ENCODE results near the gene ATN1.

The ATN1 gene

GRCh38 chr12:6928703-6929407 lies 1.1 kb downstream of the ATN1 start:
- DNase-seq, result no peak

GRCh38 chr12:6929466-6930452 lies 2.0 kb downstream of the ATN1 start:
- no peak for DNase-seq

GRCh38 chr12:6932766-6933165 lies 5.0 kb downstream of the ATN1 start:
- DNase-seq, result no peak

GRCh38 chr12:6934110-6934509 lies 6.4 kb downstream of the ATN1 start:
- DNase-seq, result no peak

- no peak for DNase-seq
Measured at GRCh38 chr12:6935371-6936193, 7.8 kb downstream of the ATN1 start.

GRCh38 chr12:6936194-6936635 lies 8.5 kb downstream of the ATN1 start:
- no peak for DNase-seq

GRCh38 chr12:6936636-6937480 lies 9.1 kb downstream of the ATN1 start:
- DNase-seq, result peak; percentile 80

- peak; percentile 96 for DNase-seq
Measured at GRCh38 chr12:6937481-6938352, 10.0 kb downstream of the ATN1 start.

- no peak for DNase-seq
Measured at GRCh38 chr12:6938353-6939190, 10.8 kb downstream of the ATN1 start.

GRCh38 chr12:6939191-6939540 lies 11.4 kb downstream of the ATN1 start:
- DNase-seq, result no peak

- no peak for DNase-seq
Measured at GRCh38 chr12:6941267-6941666, 13.5 kb downstream of the ATN1 start.

- no peak for DNase-seq
Measured at GRCh38 chr12:6941782-6942181, 14.0 kb downstream of the ATN1 start.

GRCh38 chr12:6942331-6942665 lies 14.5 kb downstream of the ATN1 start:
- no peak for DNase-seq

GRCh38 chr12:6943389-6943721 lies 15.6 kb downstream of the ATN1 start:
- DNase-seq, result peak; percentile 92

- DNase-seq, result peak; percentile 94
Measured at GRCh38 chr12:6943722-6944380, 16.1 kb downstream of the ATN1 start, which contains the start of the genes C12orf57 and RNU7-1. C12orf57 (plus strand) TSS chr12:6944022; CDS start chr12:6944122, 100 bp downstream. RNU7-1 (plus strand) TSS chr12:6943816.

GRCh38 chr12:6944381-6945186 lies 16.8 kb downstream of the ATN1 start:
- peak; percentile 96 for DNase-seq

GRCh38 chr12:6945613-6946012 lies 17.9 kb downstream of the ATN1 start:
- DNase-seq, result no peak

- DNase-seq, result no peak
Measured at GRCh38 chr12:6946033-6946919, 18.5 kb downstream of the ATN1 start.

All from femur (tissue), 1 donor.